Esophagus muscularis mucosa (tissue), 3 donors: Measurements from ENCODE around the gene PRRC2B.

Experiments used
- POLR2A ChIP-seq: fragments of 450-650 bp; IDR thresholded peaks from one replicate; pipeline ENCODE4 v1.6.1; 2017; ENCODE audit warnings: antibody characterized with exemption, moderate library complexity, mild to moderate bottlenecking, low read depth
- TF ChIP-seq, protein P1 (sequence below), 3 experiments: fragments of 200-600 bp in 2 of 3; fragments of 450-650 bp in 1 of 3; sonication (generic) in 2 of 3; IDR thresholded peaks; one replicate each; pipeline ENCODE4 v1.5.1; 2017 to 2019; ENCODE audit warnings: antibody characterized with exemption in 3 of 3, mild to moderate bottlenecking in 2 of 3, moderate library complexity in 1 of 3

DNA sequence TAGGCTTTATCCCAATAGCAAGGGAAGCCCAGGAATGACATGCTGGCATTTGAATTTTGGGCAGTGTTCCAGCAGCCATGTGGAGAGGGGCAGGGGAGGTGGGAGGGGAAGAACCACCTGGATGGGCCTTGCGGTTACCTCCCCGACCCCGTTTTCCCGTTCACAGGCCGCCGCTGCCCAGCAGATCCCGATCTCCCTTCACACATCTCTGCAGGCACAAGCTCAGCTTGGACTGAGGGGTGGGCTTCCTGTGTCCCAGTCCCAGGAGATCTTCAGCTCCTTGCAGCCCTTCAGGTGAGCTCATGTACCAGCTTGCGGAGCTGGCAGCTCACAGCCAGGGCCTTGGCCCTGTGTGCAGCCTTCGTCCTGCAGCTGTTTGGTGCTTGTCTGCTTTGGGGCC is 93.1 kb downstream of the PRRC2B start:
- no peak for TF ChIP-seq POLR2A
- TF ChIP-seq, protein P1, sequence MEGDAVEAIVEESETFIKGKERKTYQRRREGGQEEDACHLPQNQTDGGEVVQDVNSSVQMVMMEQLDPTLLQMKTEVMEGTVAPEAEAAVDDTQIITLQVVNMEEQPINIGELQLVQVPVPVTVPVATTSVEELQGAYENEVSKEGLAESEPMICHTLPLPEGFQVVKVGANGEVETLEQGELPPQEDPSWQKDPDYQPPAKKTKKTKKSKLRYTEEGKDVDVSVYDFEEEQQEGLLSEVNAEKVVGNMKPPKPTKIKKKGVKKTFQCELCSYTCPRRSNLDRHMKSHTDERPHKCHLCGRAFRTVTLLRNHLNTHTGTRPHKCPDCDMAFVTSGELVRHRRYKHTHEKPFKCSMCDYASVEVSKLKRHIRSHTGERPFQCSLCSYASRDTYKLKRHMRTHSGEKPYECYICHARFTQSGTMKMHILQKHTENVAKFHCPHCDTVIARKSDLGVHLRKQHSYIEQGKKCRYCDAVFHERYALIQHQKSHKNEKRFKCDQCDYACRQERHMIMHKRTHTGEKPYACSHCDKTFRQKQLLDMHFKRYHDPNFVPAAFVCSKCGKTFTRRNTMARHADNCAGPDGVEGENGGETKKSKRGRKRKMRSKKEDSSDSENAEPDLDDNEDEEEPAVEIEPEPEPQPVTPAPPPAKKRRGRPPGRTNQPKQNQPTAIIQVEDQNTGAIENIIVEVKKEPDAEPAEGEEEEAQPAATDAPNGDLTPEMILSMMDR (IDR thresholded peaks at IDR 0.05) = no peak
